ENCODE data around the gene TEKT1.

TEKT1 gene

GRCh38 chr17:6772016-6772415, 59.5 kb downstream of the TEKT1 start:
- Histone ChIP-seq H3K36me3 (ENCODE audit: control insufficient read depth, low read length) (no peaks in the 10 kb centered on the region), H3K79me2 (ENCODE audit: control insufficient read depth, low read length) (no peaks in the 10 kb centered on the region)

GRCh38 chr17:6768447-6768846, 63.1 kb downstream of the TEKT1 start:
- Histone ChIP-seq H3K4me1 (ENCODE audit: control insufficient read depth, low read length) (no peaks in the 10 kb centered on the region), H4K20me1 (ENCODE audit: control insufficient read depth, insufficient read depth, low read depth, low read length) (no peaks in the 10 kb centered on the region), H3K36me3 (ENCODE audit: control insufficient read depth, low read length) (no peaks in the 10 kb centered on the region), H3F3A (ENCODE audit: control insufficient read depth, insufficient read depth) (no peaks in the 10 kb centered on the region), H3K4me2 (ENCODE audit: low read length) (no peak overlapping the region), H3K27ac (ENCODE audit: low read depth, low read length) (no peak overlapping the region), H3K79me2 (ENCODE audit: control insufficient read depth, low read length) (no peaks in the 10 kb centered on the region), H3K4me3 (ENCODE audit: low read length) (no peak overlapping the region), H3K9me2 (replicated peaks; ENCODE audit: control insufficient read depth, low read length) (no peaks in the 10 kb centered on the region), H3K9me3 (ENCODE audit: control insufficient read depth, insufficient read depth, low read length) (peaks cover 10% of the 10 kb centered on the region; the same call in 1 of the 2 replicates), H3K27me3 (ENCODE audit: control insufficient read depth, low read length) (no peaks in the 10 kb centered on the region; the same call in 1 of the 2 replicates)
- TF ChIP-seq EZH2phosphoT487 (IDR thresholded peaks at IDR 0.05; ENCODE audit: borderline replicate concordance, low read length) = no peak
- no peak for TF ChIP-seq CTCF (IDR thresholded peaks at IDR 0.05; ENCODE audit: low read depth, low read length, poor library complexity, severe bottlenecking)

More at GRCh38 chr17:6772016-6772415, 59.5 kb downstream of the TEKT1 start:
- H3K9me3 ChIP-seq (ENCODE audit: control insufficient read depth, insufficient read depth, low read length) = peaks cover 10% of the 10 kb centered on the region; the same call in 1 of the 2 replicates
- TF ChIP-seq EZH2phosphoT487 (IDR thresholded peaks at IDR 0.05; ENCODE audit: borderline replicate concordance, low read length) = no peak
- TF ChIP-seq CTCF (IDR thresholded peaks at IDR 0.05; ENCODE audit: low read depth, low read length, poor library complexity, severe bottlenecking) = no peak
- H3K27me3 ChIP-seq (ENCODE audit: control insufficient read depth, low read length) = no peaks in the 10 kb centered on the region
- no peaks in the 10 kb centered on the region for H3F3A ChIP-seq (ENCODE audit: control insufficient read depth, insufficient read depth)
- H3K27ac ChIP-seq (ENCODE audit: low read depth, low read length) = no peak overlapping the region
- no peaks in the 10 kb centered on the region for H4K20me1 ChIP-seq (ENCODE audit: control insufficient read depth, insufficient read depth, low read depth, low read length)
- no peak overlapping the region for H3K4me3 ChIP-seq (ENCODE audit: low read length)
- H3K4me2 ChIP-seq (ENCODE audit: low read length) = no peak overlapping the region
- H3K4me1 ChIP-seq (ENCODE audit: control insufficient read depth, low read length) = no peaks in the 10 kb centered on the region
- H3K9me2 ChIP-seq (replicated peaks; ENCODE audit: control insufficient read depth, low read length) = no peaks in the 10 kb centered on the region

- Histone ChIP-seq H3K4me1 (ENCODE audit: control insufficient read depth, low read length) (no peaks in the 10 kb centered on the region), H3K4me2 (ENCODE audit: low read length) (no peak overlapping the region), H3K36me3 (ENCODE audit: control insufficient read depth, low read length) (no peaks in the 10 kb centered on the region), H3K27me3 (ENCODE audit: control insufficient read depth, low read length) (no peaks in the 10 kb centered on the region; the same call in 1 of the 2 replicates), H3F3A (ENCODE audit: control insufficient read depth, insufficient read depth) (no peaks in the 10 kb centered on the region), H4K20me1 (ENCODE audit: control insufficient read depth, insufficient read depth, low read depth, low read length) (no peaks in the 10 kb centered on the region), H3K79me2 (ENCODE audit: control insufficient read depth, low read length) (no peaks in the 10 kb centered on the region), H3K4me3 (ENCODE audit: low read length) (no peak overlapping the region), H3K27ac (ENCODE audit: low read depth, low read length) (no peak overlapping the region), H3K9me3 (ENCODE audit: control insufficient read depth, insufficient read depth, low read length) (no peaks in the 10 kb centered on the region), H3K9me2 (replicated peaks; ENCODE audit: control insufficient read depth, low read length) (no peaks in the 10 kb centered on the region)
- TF ChIP-seq CTCF (IDR thresholded peaks at IDR 0.05; ENCODE audit: low read depth, low read length, poor library complexity, severe bottlenecking) (no peak), EZH2phosphoT487 (IDR thresholded peaks at IDR 0.05; ENCODE audit: borderline replicate concordance, low read length) (no peak)
These were observed 69.8 kb downstream of the TEKT1 start for GRCh38 chr17:6761779-6762178.
